CD4-positive, alpha-beta T cell treated with Interleukin-1 beta for 1 hour (primary cell): ENCODE data around the gene RHOT1.
A peak's percentile ranks its signal among the peaks of the same experiment; 100 is the strongest.
"Not testable (repeated sequence)": the region's sequence is repeated elsewhere in the genome, so short reads cannot be mapped to it uniquely, and the experiment has no call there.

Experiments
- DNase-seq, 2 donors: peaks; one replicate each; pipeline ENCODE4 v3.0.0-alpha.2; 2020 to 2022

The RHOT1 gene

DNA sequence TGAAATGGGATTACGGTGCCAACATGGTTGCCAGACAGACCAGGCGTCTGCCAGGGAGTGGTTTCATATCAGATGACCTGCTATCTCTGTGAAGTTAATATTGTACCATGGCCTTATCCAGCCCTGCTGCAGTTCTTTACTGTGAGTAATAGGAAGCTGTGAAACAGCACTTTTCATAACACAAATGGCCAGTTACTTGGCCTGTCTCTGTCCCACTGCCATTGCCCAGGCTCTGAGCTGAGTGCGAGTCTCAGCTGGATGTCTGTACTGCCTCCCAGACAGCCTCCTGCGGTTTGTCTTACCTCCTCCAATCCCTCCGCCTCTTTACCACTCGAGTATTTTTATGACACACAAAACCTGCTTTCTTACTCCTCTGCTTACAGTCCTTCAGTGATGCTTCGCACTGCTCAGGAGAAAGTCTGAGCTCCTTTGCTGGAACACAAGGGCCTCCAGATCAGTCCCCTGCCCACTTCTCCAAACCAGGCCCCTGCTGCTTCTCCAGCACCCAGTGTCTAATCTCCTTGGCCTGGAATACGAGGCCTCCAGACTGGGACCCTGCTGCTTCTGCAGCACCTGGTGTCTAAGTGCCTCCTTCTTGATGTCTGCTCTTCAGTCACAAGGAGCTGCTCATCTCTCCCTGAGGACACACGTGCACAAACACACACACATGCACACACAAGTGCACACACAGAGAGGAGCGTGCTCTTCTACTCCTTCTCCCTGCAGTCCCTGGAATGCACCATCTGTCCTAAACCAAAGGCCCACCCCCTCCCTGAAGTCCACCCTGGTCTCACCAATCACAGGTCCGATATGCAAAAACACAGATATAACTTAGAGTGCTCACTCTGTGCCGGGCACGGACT lies 17.1 kb upstream of the RHOT1 start:
- DNase-seq, result no peak

DNA sequence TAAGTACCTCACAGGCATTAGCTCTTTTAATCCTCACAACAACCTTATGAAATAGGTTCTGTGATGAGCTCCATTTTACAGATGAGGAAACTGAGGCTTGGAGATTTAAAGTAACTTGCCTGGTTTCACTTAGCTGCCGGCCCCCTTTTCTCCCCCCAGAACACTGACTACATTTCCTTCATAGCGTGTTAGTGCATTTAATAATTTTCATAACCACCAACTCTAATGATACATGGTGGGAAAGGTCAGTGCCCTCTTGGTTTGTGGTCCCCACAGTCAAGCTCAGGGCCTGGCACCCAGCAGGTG lies 16.5 kb upstream of the RHOT1 start:
- DNase-seq, result no peak

DNA sequence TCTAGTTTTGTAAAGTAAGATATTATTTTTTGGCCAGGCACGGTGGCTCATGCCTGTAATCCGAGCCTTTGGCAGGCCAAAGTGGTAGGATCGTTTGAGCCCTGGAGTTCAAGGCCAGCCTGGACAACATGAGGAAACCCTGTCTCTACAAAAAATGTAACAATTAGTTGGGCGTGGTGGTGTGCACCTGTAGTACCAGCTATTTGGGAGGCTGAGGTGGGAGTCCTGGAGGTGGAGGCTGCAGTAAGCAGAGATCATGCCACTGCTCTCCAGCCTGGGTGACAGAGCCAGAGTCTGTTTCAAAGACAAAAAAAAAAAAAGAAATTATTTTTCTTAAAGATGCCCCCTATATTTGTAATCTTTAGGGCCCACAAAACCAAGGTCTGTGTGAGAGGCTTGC lies 16.0 kb upstream of the RHOT1 start:
- no peak for DNase-seq

DNA sequence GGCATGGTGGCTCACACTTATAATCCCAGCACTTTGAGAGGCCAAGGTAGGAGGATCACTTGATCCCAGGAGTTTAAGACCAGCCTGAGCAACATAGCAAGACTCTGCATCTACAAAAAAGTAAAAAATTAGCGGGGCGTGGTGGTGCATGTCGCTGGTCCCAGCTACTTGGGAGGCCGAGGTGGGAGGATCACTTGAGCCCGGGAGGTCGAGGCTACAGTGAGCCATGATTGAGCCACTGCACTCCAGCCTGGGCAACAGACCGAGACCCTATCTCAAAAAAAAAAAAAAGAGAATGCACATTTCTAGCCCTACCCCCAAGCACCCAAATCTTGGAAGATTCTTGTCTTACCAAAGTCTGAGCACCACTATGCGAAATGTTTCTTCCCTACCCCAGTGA lies 15.6 kb upstream of the RHOT1 start:
- no peak for DNase-seq

DNA sequence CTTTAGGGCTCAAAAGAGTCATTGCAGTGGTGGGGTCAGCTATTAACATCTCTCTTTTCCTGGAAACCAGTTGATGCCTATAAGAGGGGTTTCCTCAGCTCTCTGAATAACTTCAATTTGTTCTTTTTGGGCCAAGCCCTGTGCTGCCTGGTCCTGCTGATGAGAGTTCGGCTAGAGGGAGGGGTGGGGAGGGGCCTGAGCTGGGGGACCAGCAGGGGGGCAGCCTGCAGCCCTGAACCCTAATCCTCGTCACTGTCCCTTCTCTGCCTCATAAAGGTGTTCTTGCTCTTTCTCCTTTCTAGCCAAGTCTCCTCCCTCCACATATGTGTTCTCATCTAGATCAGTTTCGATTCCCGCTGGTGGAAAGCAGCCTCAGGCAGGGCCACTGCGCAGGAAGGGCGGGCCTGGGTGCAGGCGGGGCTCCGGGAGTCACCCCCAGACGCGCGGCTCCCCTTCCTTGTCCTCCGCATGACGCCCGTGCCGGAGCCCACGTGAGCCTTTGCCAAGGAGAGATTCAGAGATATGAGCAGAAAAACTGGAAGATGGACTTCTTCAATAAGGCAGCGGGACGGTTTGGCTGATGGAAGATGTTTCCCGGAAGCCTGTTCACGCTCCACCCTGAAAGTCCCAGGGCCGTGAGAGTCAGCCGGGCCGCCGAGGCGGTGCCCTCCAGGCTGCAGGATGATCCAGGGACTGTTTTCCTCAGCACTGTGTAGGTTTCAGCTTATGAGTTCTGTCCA lies 15.0 kb upstream of the RHOT1 start:
- DNase-seq, result peak; percentile 81 to 82

DNA sequence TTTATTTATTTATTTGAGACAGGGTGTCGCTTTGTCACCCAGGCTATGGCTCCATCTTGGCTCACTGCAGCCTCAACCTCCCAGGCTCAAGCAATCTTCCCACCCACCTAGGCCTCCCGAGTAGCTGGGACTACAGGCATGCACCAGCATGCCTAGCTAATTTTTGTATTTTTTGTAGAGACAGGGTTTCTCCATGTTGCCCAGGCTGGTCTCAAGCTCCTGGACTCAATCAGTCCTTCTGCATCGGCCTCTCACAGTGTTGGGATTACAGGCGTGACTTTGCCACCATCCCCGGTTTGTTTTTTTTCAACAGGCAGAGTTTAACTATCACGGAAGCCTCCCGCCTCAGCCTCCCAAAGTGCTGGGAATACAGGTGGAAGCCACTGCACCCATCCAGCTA lies 13.8 kb upstream of the RHOT1 start:
- DNase-seq, result not testable (repeated sequence)

DNA sequence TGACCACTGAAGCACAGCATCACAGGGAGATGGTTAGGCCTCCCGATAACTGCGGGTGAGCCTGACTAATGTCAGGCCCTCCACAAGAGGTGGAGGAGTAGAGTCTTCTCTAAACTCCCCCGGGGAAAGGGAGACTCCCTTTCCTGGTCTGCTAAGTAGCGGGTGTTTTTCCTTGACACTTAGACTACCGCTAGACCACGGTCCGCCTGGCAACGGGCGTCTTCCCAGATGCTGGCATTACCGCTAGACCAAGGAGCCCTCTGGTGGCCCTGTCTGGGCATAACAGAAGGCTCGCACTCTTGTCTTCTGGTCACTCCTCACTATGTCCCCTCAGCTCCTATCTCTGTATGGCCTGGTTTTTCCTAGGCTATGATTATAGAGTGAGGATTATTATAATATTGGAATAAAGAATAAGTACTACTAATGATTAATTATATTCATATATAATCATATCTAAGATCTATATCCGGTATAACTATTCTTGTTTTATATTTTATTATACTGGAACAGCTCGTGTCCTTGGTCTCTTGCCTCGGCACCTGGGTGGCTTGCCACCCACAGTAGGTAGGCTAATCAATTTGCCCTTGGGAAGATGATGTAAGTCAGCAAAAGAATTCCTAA lies 6.7 kb upstream of the RHOT1 start:
- DNase-seq, result peak; percentile 34

DNA sequence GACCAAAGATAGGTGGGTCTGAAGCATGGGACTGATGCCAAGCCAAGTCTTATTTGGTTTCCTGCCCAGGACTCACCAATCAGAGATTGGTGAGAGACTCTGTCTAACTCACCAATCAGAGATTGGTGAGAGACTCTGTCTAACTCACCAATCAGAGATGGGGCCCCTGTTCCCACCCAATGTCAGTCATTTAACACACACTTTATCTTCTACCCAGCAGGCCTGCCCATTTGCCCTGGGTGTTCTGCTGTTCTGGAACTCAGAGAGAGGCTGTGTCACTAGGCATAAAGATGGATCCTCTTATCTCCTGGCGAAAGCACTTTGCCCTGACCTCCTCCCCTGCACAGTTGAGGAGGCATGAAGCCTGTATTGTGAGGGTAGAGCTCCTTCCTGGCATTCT lies 5.4 kb upstream of the RHOT1 start:
- peak; percentile 2 to 16 for DNase-seq

DNA sequence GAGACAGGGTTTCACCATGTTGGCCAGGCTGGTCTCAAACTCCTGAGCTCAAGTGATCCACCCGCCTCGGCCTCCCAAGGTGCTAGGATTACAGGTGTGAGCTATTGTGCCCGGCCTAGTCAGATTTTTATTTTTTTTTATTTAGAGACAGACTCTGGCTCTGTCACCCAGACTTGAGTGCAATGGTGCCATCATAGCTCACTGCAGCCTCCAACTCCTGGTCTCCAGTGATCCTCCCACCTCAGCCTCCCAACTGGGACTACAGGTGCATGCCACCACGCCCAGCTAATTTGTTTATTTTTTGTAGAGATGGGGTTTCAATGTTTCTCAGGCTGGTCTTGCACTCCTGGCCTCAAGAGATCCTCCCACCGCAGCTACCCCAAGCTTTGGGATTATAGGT lies 2.8 kb upstream of the RHOT1 start:
- DNase-seq, result not testable (repeated sequence)

DNA sequence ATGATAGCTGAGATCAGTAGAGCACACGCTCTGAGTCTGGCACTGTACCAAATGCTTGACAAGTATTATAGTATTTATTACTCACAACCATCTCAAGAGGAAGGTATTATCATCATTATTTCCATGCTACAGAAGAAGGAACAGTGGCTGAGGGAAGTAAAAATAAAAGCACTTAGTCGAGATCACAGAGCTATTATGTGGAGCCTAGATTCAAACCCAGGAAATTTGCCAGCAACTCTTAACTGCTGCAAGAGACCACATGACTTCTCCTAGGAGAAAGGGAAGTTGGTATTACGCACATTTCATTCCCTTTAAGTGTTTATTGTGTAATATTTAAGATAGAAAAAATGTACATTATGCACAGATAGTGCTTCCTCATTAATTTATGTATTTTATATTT lies 1.0 kb upstream of the RHOT1 start:
- peak; percentile 13 to 38 for DNase-seq

DNA sequence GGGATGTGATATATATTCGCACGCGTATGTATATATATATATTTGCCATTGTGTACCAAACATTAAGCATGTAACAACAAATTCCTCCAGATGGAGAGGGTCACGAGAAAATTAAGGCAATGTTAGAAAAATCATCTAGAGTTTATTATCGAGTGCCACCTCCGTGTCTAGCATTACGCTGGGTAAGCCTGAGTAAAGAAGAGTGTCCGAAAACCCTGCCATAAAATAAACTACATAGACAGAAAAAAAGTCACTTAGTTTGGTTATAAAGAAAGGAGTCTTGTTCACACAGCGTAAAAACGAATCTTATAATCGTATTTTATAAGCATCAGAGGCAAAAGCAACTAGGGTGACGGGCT lies 644 bp upstream of the RHOT1 start:
- DNase-seq, result peak in 1 of 2 donors; percentile 1

DNA sequence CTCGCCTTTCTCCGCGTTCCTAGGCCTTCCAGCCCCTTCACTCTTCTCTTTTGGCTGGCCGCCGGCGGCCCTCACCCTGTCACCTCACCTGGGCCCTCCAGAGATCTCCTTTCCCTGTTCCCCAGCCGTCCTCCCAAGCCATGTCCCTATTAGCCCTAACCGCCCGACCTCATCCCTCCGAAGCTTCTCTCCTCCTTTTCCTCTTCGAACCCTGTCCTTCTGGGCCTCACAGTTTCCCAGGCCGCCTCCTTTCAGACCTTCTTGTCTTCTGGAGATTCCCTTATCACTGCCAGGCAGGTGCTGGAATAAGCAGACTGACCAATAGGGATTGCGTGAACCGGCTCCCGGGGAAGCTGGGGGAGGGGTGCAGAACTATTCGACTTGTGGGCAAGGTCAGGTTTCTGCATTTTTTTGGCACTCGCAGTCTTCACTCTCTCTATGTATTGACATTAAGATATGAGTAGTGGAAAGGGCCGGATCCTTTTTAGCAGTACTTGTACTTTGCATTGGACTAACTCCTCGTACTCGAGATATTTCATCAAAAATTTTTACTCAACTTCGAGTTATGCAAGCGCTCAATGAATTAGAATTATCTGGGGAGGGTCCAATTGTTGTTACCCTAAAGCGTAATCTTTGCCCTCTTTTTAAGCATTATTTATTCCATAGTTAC lies 690 bp downstream of the RHOT1 start:
- DNase-seq, result no peak

DNA sequence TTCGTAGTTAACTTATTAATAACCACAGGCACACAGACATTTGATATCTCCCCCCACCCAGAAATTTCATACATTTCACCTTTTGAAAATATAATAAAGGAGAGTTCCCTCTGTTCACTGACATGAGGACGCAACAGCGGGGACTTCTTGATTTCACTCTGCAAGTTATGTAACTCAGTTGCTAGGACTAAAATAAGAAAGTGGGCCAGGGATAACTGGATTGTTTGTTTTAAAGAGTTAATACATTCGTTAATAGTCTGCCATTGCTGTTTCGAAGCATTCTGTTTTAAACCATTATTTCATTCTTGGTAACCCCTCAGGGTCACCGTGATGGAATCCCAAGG lies 1.2 kb downstream of the RHOT1 start:
- DNase-seq, result no peak

DNA sequence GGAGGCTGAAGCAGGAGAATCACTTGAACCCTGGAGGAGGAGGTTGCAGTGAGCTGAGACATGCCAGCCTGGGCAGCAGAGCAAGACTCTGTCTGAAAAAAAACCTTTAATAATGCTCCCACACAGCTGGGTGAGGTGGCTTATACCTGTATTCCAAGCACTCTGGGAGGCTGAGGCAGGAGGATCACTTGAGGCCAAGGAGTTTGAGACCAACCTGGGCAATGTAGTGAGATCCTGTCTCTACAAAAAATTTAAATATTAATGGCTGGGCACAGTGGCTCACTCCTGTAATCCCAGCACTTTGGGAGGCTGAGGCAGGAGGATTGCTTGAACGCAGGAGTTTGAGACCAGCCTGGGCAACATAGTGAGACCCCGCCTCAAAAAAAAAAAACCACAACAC lies 2.1 kb downstream of the RHOT1 start:
- DNase-seq, result not testable (repeated sequence)

DNA sequence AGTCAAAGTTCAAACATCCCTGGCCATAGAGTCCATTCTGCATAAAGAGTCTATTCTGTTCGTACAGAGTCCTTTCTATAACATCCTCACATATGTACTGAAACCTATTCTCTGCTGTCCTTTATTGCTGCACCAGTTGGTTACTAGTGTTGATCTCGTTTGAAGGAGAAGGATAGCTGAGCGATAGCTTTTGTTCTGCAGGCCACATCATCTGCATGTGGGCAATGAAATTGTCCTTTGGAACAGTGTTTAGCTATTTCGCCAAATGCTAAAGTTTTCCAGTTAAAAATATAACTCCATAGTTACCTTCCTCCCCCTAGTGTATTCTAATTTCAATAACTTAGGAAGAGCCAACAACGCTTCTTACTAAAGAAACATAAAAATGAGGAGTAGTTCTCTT lies 6.0 kb downstream of the RHOT1 start:
- DNase-seq, result no peak

DNA sequence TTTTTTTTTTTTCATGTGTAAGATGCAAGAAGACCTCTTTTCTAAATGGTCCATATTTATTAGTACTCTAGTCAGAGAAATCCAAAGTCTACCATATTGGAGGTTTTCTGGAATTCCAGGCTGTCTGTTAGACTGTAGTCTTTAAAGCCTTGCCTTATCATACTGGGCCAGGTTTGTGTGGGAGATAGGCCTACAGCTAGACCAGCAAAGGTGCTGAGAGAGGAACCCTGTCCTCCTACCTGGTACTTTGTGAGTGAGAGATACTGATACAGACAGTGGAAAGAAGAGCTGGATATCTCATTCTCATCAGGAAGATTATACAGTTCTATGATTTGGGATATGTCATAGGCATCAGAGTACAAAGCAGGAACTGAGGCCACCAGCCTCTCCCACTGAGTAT lies 8.1 kb downstream of the RHOT1 start:
- no peak for DNase-seq

DNA sequence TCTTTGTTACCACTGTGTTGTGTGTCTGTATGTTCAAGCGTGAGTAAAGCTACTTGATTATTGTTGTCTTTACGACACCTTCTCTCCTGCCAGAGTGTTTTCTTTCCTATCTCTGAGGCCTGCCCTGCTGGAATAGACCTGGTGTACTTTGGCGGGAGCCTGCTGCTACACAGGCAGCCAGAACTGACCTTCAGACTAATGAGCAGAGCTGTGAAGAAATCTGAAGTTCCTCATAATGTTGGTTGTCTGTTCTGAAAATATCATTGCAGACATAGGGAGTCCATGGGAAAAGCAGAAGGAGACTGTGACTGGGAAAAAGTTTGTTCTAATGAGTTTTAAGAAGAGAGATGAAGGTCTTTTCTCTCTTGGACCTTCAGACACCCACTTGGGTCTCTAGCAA lies 9.8 kb downstream of the RHOT1 start:
- DNase-seq, result no peak

DNA sequence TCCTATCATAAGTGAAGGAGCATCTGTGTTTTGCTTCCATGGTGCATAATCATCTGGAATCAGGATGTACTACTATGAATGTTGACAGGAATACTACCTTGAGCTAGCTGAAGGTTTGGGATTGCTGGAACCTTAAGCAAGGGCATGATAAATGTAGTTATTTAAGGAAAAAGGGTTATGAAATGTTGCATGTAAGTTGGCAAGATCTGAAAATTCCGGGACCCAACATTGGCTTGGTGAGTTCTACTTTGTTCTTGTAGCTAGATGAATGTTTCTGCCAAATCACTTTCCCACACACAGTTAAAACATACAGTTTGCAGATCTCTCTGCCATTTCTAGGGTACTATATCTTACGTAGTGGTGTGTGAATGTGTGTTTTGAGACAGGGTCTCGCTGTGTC lies 13.6 kb downstream of the RHOT1 start:
- no peak for DNase-seq

DNA sequence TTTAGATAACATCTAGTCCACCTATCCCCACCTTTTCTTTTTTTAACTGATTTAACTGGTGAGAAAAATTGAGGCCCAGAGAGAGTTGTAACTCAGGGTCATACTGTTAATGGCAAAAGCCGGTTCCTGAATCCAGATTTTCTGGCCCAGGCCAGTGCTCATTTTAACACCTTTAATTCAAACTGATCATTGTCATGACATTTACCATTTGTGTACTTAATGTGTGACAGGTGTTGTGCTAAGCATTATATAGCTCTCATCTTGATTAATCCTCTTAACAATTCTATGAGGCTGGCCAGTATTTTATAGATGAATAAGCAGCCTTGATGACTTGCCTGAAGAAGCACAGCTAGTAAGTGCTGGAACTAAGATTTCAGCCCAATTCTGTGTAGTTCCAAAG lies 14.4 kb downstream of the RHOT1 start:
- no peak for DNase-seq

DNA sequence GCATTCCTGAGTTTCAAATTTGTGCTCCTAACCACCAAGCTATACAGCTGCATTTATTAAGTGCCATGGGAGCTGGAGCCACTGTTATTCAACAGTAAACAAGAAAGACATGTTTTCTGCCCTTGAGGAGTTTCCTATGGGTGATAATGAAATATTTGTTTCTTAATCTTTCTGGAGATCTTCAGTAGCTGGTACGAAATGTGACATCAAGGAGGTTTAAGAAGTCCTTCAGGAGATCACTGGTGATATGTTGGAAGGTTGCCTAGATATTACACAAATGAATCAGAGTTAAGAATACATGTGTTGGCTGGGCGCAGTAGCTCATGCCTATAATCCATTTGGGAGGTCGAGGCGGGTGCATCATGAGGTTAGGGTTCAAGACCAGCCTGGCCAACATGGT lies 14.9 kb downstream of the RHOT1 start:
- no peak for DNase-seq

DNA sequence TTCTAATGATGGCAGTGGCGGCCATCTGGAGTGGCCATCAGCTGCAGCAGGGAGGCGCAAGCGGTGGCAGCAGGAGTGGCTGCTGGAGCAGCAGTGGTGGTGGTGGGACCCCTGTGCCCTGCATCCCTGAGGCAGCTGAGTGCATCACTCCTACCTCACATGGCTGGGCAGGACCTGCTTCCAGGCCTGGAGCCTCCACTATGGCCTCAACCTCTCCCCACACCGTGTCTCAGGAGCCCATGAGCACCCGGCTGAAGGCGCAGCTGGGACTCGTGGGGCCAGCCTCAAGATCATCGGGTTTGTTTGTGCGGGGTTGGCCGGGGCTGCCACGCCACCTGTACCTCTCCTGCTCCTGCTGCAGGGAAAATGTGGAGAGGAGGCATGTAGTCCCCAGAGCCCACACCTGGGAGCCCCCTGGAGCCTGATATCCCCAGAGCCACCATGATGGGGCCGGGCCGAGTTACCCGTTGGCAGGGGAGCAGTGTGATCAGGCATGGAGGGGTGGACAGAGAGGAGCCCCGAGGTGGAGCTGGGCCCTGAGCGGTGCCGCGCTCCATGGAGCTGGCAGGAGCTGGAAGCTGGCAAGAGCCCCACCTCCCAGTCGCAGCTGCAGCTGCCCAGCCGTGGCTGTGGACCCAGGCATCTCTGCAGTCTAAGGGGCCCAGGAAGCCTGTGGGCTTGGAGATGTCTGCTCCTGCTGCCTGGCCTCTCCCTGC lies 16.7 kb downstream of the RHOT1 start:
- no peak for DNase-seq

DNA sequence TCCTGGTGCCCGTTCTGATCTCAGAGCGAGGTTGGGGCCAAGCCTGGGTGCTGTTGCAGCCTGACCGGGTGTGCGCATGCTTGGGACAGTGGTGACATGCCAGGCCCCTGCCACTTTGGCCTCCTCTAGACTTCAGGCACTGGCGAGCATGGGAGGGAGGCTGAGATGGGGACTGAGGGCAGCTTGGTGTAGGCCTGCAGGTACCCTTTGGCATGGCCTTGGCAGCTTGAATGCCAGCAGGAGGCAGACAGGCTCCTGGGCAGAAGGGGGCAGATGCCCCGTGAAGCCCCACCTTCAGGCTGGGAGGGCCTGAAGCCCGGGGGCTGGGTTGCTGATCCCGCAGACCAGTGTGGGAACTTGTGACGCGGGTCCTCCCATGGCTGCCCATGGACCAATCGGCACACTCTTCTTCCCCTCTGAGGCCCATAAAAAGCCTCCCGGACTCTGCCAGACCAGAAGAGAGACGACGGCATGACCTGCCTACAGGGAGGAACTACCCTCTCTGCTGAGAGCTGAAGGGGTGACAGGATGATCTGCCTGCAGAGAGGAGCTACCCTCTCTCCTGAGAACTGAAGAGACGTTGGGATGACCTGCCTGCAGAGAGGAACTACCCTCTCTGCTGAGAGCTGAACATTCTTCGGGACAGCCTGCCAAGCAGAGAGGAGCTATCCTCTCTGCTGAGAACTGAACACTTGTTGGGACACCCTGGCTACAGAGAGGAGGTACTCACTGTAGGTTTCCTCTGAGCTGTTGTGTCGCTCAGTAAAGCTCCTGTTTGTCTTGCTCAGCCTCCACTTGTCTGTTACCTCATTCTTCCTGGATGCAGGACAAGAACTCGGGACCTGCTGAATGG lies 17.5 kb downstream of the RHOT1 start:
- DNase-seq, result no peak
